ENCODE measurements around the gene DIS3L2.
"Not testable (repeated sequence)": the region's sequence is repeated elsewhere in the genome, so short reads cannot be mapped to it uniquely, and the experiment has no call there.

DIS3L2 gene

GRCh38 chr2:232334885-232335205, 373.3 kb downstream of the DIS3L2 start:
- DNase-seq (ENCODE audit: low spot score) = not testable (repeated sequence)

GRCh38 chr2:232335206-232335858, 373.8 kb downstream of the DIS3L2 start:
- peak; percentile 46 for DNase-seq (ENCODE audit: low spot score)

GRCh38 chr2:232335859-232336215, 374.3 kb downstream of the DIS3L2 start:
- DNase-seq (ENCODE audit: low spot score) = no peak

GRCh38 chr2:232336241-232336736, 374.8 kb downstream of the DIS3L2 start:
- DNase-seq (ENCODE audit: low spot score) = no peak

- no peak for DNase-seq (ENCODE audit: low spot score)
Observed at GRCh38 chr2:232336981-232337720, 375.6 kb downstream of the DIS3L2 start.

- not testable (repeated sequence) for DNase-seq (ENCODE audit: low spot score)
Observed at GRCh38 chr2:232338094-232338758, 376.7 kb downstream of the DIS3L2 start.

GRCh38 chr2:232338759-232339106, 377.2 kb downstream of the DIS3L2 start:
- no peak for DNase-seq (ENCODE audit: low spot score)

- DNase-seq (ENCODE audit: low spot score) = no peak
Observed at GRCh38 chr2:232339121-232340081, 377.9 kb downstream of the DIS3L2 start.

GRCh38 chr2:232340171-232340935, 378.8 kb downstream of the DIS3L2 start:
- DNase-seq (ENCODE audit: low spot score) = no peak

- DNase-seq (ENCODE audit: low spot score) = no peak
Observed at GRCh38 chr2:232341061-232341738, 379.7 kb downstream of the DIS3L2 start.

- DNase-seq (ENCODE audit: low spot score) = no peak
Observed at GRCh38 chr2:232341739-232342126, 380.2 kb downstream of the DIS3L2 start.

GRCh38 chr2:232342635-232343565, 381.4 kb downstream of the DIS3L2 start:
- DNase-seq (ENCODE audit: low spot score) = no peak

GRCh38 chr2:232343821-232344220, 382.3 kb downstream of the DIS3L2 start:
- DNase-seq (ENCODE audit: low spot score) = no peak

GRCh38 chr2:232345251-232345650, 383.7 kb downstream of the DIS3L2 start:
- DNase-seq (ENCODE audit: low spot score) = no peak

GRCh38 chr2:232347369-232347768, 385.9 kb downstream of the DIS3L2 start:
- DNase-seq (ENCODE audit: low spot score) = no peak

GRCh38 chr2:232348936-232349335, 387.4 kb downstream of the DIS3L2 start:
- DNase-seq (ENCODE audit: low spot score) = no peak

- DNase-seq (ENCODE audit: low spot score) = no peak
Observed at GRCh38 chr2:232349546-232349945, 388.0 kb downstream of the DIS3L2 start.

GRCh38 chr2:232349946-232350635, 388.6 kb downstream of the DIS3L2 start:
- DNase-seq (ENCODE audit: low spot score) = no peak
